Jurkat, Clone E6-1 (cell line): ENCODE data around the gene TGM3.

Experiments
- DNase-seq: peaks from one replicate; pipeline ENCODE4 v3.0.0-alpha.2; 2011; ENCODE audit warnings: low read depth, low spot score
- H3K4me3 ChIP-seq: 2 replicates; pipeline ENCODE4 v1.5.1; 2011; ENCODE audit warnings: mild to moderate bottlenecking, low read length, control low read depth, moderate library complexity

Gene TGM3

GRCh38 chr20:2281563-2281962 lies 14.2 kb upstream of the TGM3 start:
- no peak for DNase-seq
- no peak overlapping the region for H3K4me3 ChIP-seq

GRCh38 chr20:2282181-2282580 lies 13.6 kb upstream of the TGM3 start:
- no peak overlapping the region for H3K4me3 ChIP-seq
- DNase-seq: no peak

- DNase-seq: no peak
- no peak overlapping the region for H3K4me3 ChIP-seq
These were observed 11.9 kb upstream of the TGM3 start for GRCh38 chr20:2283706-2284423.

GRCh38 chr20:2285193-2285592 lies 10.6 kb upstream of the TGM3 start:
- no peak overlapping the region for H3K4me3 ChIP-seq
- DNase-seq: no peak

- no peak overlapping the region for H3K4me3 ChIP-seq
- no peak for DNase-seq
These were observed 10.2 kb upstream of the TGM3 start for GRCh38 chr20:2285613-2286012.

GRCh38 chr20:2287504-2287903 lies 8.3 kb upstream of the TGM3 start:
- no peak overlapping the region for H3K4me3 ChIP-seq
- DNase-seq: no peak

- DNase-seq: no peak
- H3K4me3 ChIP-seq: no peak overlapping the region
These were observed 6.3 kb upstream of the TGM3 start for GRCh38 chr20:2289475-2289874.

GRCh38 chr20:2290486-2290885 lies 5.3 kb upstream of the TGM3 start:
- no peak overlapping the region for H3K4me3 ChIP-seq
- no peak for DNase-seq

GRCh38 chr20:2292416-2293110 lies 3.2 kb upstream of the TGM3 start:
- no peak overlapping the region for H3K4me3 ChIP-seq
- DNase-seq: no peak

- no peak overlapping the region for H3K4me3 ChIP-seq
- no peak for DNase-seq
These were observed 2.3 kb upstream of the TGM3 start for GRCh38 chr20:2293486-2293885.

- no peak for DNase-seq
- H3K4me3 ChIP-seq: no peak overlapping the region
These were observed 1.8 kb upstream of the TGM3 start for GRCh38 chr20:2293971-2294370.

- no peak for DNase-seq
- H3K4me3 ChIP-seq: no peak overlapping the region
These were observed 515 bp upstream of the TGM3 start for GRCh38 chr20:2295286-2295685.

GRCh38 chr20:2296524-2297356 lies 939 bp downstream of the TGM3 start:
- no peak overlapping the region for H3K4me3 ChIP-seq
- no peak for DNase-seq

GRCh38 chr20:2297357-2297728 lies 1.5 kb downstream of the TGM3 start:
- H3K4me3 ChIP-seq: no peak overlapping the region
- DNase-seq: no peak

GRCh38 chr20:2298116-2298515 lies 2.3 kb downstream of the TGM3 start:
- no peak for DNase-seq
- no peak overlapping the region for H3K4me3 ChIP-seq

- H3K4me3 ChIP-seq: no peak overlapping the region
- DNase-seq: no peak
These were observed 2.9 kb downstream of the TGM3 start for GRCh38 chr20:2298701-2299100.

GRCh38 chr20:2299301-2299700 lies 3.5 kb downstream of the TGM3 start:
- no peak for DNase-seq
- H3K4me3 ChIP-seq: no peak overlapping the region

GRCh38 chr20:2300002-2300401 lies 4.2 kb downstream of the TGM3 start:
- no peak for DNase-seq
- no peak overlapping the region for H3K4me3 ChIP-seq

- H3K4me3 ChIP-seq: no peak overlapping the region
- no peak for DNase-seq
These were observed 4.6 kb downstream of the TGM3 start for GRCh38 chr20:2300420-2300819.

- no peak overlapping the region for H3K4me3 ChIP-seq
- DNase-seq: no peak
These were observed 5.4 kb downstream of the TGM3 start for GRCh38 chr20:2301164-2301622.
